Myocyte (in vitro differentiated cells): ENCODE data around the gene RAB11FIP5. TPM values are rescaled to one million over a fixed set of nuclear protein-coding genes. Genes with fewer than 3 reads are reported as not detected.
"Not testable (repeated sequence)": the region's sequence is repeated elsewhere in the genome, so short reads cannot be mapped to it uniquely, and the experiment has no call there.

Experiments used
- DNase-seq: peaks from one replicate; pipeline ENCODE4 v3.0.0-alpha.2; 2012; ENCODE audit warnings: low read depth
- total RNA-seq: library from RNA; depleted of rRNA; stranded (reverse); fragments of >200 nt; gene quantifications from 2 replicates; pipeline ENCODE4 v1.2.3, GENCODE V29; 2014

RAB11FIP5 gene
- total RNA-seq, 1 donor from 2014 or later, result 87.2 TPM

- peak; percentile 82 for DNase-seq
Observed at GRCh38 chr2:73110168-73111072, 2.3 kb downstream of the RAB11FIP5 start.

GRCh38 chr2:73109431-73110167, 3.1 kb downstream of the RAB11FIP5 start:
- DNase-seq, result no peak

- DNase-seq, result peak; percentile 98
Observed at GRCh38 chr2:73107211-73107926, 5.4 kb downstream of the RAB11FIP5 start.

- DNase-seq, result no peak
Observed at GRCh38 chr2:73106791-73107190, 6.0 kb downstream of the RAB11FIP5 start.

GRCh38 chr2:73105511-73105971, 7.2 kb downstream of the RAB11FIP5 start:
- DNase-seq, result peak; percentile 73

- DNase-seq, result peak; percentile 30
Observed at GRCh38 chr2:73104933-73105332, 7.8 kb downstream of the RAB11FIP5 start.

- DNase-seq, result no peak
Observed at GRCh38 chr2:73103018-73103542, 9.7 kb downstream of the RAB11FIP5 start.

- no peak for DNase-seq
Observed at GRCh38 chr2:73101626-73102256, 11.0 kb downstream of the RAB11FIP5 start.

GRCh38 chr2:73100956-73101355, 11.8 kb downstream of the RAB11FIP5 start:
- no peak for DNase-seq

- DNase-seq, result no peak
Observed at GRCh38 chr2:73099486-73099885, 13.3 kb downstream of the RAB11FIP5 start.

GRCh38 chr2:73095910-73096309, 16.8 kb downstream of the RAB11FIP5 start:
- no peak for DNase-seq

GRCh38 chr2:73093601-73094218, 19.0 kb downstream of the RAB11FIP5 start:
- not testable (repeated sequence) for DNase-seq

GRCh38 chr2:73092146-73092783, 20.5 kb downstream of the RAB11FIP5 start:
- no peak for DNase-seq

- DNase-seq, result no peak
Observed at GRCh38 chr2:73091696-73092095, 21.1 kb downstream of the RAB11FIP5 start.

- peak; percentile 88 for DNase-seq
Observed at GRCh38 chr2:73091164-73091563, 21.6 kb downstream of the RAB11FIP5 start.

- peak; percentile 85 for DNase-seq
Observed at GRCh38 chr2:73089270-73090030, 23.3 kb downstream of the RAB11FIP5 start.

- no peak for DNase-seq
Observed at GRCh38 chr2:73088703-73089102, 24.0 kb downstream of the RAB11FIP5 start.

GRCh38 chr2:73088211-73088610, 24.5 kb downstream of the RAB11FIP5 start:
- no peak for DNase-seq

GRCh38 chr2:73087311-73087710, 25.4 kb downstream of the RAB11FIP5 start:
- peak; percentile 91 for DNase-seq
